A673 (cell line): Measurements from ENCODE around the gene BRCA2. TPM values are rescaled to one million over a fixed set of nuclear protein-coding genes. Genes with fewer than 3 reads are reported as not detected.

Source experiments
- BruUV-seq: library from RNA; stranded (reverse); fragments of 400-500 nt; replicated peaks from 2 replicates; lab custom pipeline; 2021; lab: Mats Ljungman, UMichigan
- CTCF ChIA-PET: fragments of 300-600 bp; sonication (Branson Sonifier 250); formaldehyde crosslinking; loops from one replicate; lab custom pipeline; 2022; ENCODE audit warnings: antibody characterized with exemption; lab: Charles Lee
- POLR2A ChIA-PET: fragments of 300-600 bp; sonication (Branson Sonifier 250); formaldehyde crosslinking; loops from one replicate; lab custom pipeline; 2022; ENCODE audit warnings: antibody characterized with exemption; ENCODE audit not compliant: low non-redundant PET; lab: Charles Lee
- DNase-seq: peaks from one replicate; pipeline ENCODE4 v3.0.0-alpha.2; 2015; ENCODE audit warnings: low spot score
- H3K27ac ChIP-seq: fragments of 200-600 bp; sonication (generic); 2 replicates; pipeline ENCODE4 v1.5.1; 2016; ENCODE audit warnings: mixed run types, low read depth, mild to moderate bottlenecking, mixed read lengths, antibody characterized with exemption, low read length; ENCODE audit not compliant: poor library complexity, severe bottlenecking
- H3K27me3 ChIP-seq: fragments of 200-600 bp; sonication (generic); replicated peaks from 2 replicates; pipeline ENCODE4 v1.6.1; 2017; ENCODE audit warnings: mixed run types, low read depth, mild to moderate bottlenecking, mixed read lengths, antibody characterized with exemption, low read length; ENCODE audit not compliant: insufficient read depth, poor library complexity
- H3K36me3 ChIP-seq: fragments of 200-600 bp; sonication (generic); 2 replicates; pipeline ENCODE4 v1.6.1; 2016; ENCODE audit warnings: mixed run types, mild to moderate bottlenecking, mixed read lengths, antibody characterized with exemption, low read length; ENCODE audit not compliant: insufficient read depth, poor library complexity, severe bottlenecking
- H3K4me1 ChIP-seq: fragments of 200-600 bp; sonication (generic); 2 replicates; pipeline ENCODE4 v1.6.1; 2017; ENCODE audit warnings: mixed run types, mild to moderate bottlenecking, mixed read lengths, antibody characterized with exemption, low read length; ENCODE audit not compliant: insufficient read depth, poor library complexity, severe bottlenecking
- H3K4me3 ChIP-seq: fragments of 200-600 bp; sonication (generic); 2 replicates; pipeline ENCODE4 v1.5.1; 2016; ENCODE audit warnings: low read depth, mixed run types, mild to moderate bottlenecking, mixed read lengths, low read length; ENCODE audit not compliant: poor library complexity, severe bottlenecking
- H3K9me3 ChIP-seq: fragments of 200-600 bp; sonication (generic); 2 replicates; pipeline ENCODE4 v1.6.1; 2016; ENCODE audit warnings: mixed run types, low read depth, mild to moderate bottlenecking, mixed read lengths, antibody characterized with exemption, low read length; ENCODE audit not compliant: poor library complexity, severe bottlenecking
- CTCF ChIP-seq: fragments of 300-800, 200-600 bp; sonication (generic); conservative IDR thresholded peaks from 2 replicates; pipeline ENCODE4 v1.5.1; 2017; ENCODE audit warnings: low read depth, mild to moderate bottlenecking, antibody characterized with exemption, low read length, moderate library complexity, mixed read lengths
- EZH2 ChIP-seq: fragments of 200-600 bp; sonication (generic); IDR thresholded peaks from 2 replicates; pipeline ENCODE4 v1.6.1; 2017; ENCODE audit warnings: borderline replicate concordance, low read depth, mild to moderate bottlenecking, mixed read lengths, antibody characterized with exemption, low read length; ENCODE audit not compliant: poor library complexity, severe bottlenecking
- intact Hi-C: fragments of 100-400 bp; cut with micrococcal nuclease; formaldehyde crosslinking; loops from one replicate; pipeline ENCODE4 v1.10.0; 2022; ENCODE audit not compliant: unreplicated experiment
- total RNA-seq: library from RNA; stranded (reverse); gene quantifications from 2 replicates; pipeline ENCODE4 v1.2.3, GENCODE V29; 2021

The BRCA2 gene
- total RNA-seq, 1 experiment from 2014 or later, result 35.9 TPM

GRCh38 chr13:32311188-32311897, 4.0 kb upstream of the BRCA2 start:
- CTCF ChIA-PET, result no interaction called here
- H3K4me3 ChIP-seq, result no peak overlapping the region
- no peaks in the 10 kb centered on the region for H3K27me3 ChIP-seq
- no peaks in the 10 kb centered on the region for H3K9me3 ChIP-seq
- intact Hi-C loops, result loop anchor here (2.0 to 5.0 kb wide), 2 partner anchors 65 to 294 kb away; no protein-coding TSS in a partner anchor
- peaks cover 1% of the 10 kb centered on the region for H3K4me1 ChIP-seq
- TF ChIP-seq EZH2 (no peak), CTCF (no peak)
- DNase-seq, result no peak
- POLR2A ChIA-PET, result no interaction called here
- H3K36me3 ChIP-seq, result no peaks in the 10 kb centered on the region
- H3K27ac ChIP-seq, result no peak overlapping the region
- BruUV-seq, result no TSS peak

- Histone ChIP-seq H3K36me3 (peaks cover 16% of the 10 kb centered on the region), H3K27me3 (no peaks in the 10 kb centered on the region), H3K27ac (peak overlapping the region; percentile 97), H3K9me3 (no peaks in the 10 kb centered on the region), H3K4me3 (peak overlapping the region; percentile 66), H3K4me1 (peaks cover 7% of the 10 kb centered on the region)
- intact Hi-C loops, result loop anchor here (5.0 kb wide), 1 partner anchor 297 kb away; no protein-coding TSS in a partner anchor
- POLR2A ChIA-PET, result interaction anchor here (0.5 to 0.6 kb wide), 2 partner anchors 261 to 387 kb away, joined by 3 read pairs; no protein-coding TSS in a partner anchor
- BruUV-seq, result TSS peak; percentile 84
- TF ChIP-seq CTCF, result no peak
- no peak for TF ChIP-seq EZH2
- CTCF ChIA-PET, result no interaction called here
- peak; percentile 73 for DNase-seq
These were observed 754 bp upstream of the BRCA2 start for GRCh38 chr13:32314271-32315237.

GRCh38 chr13:32316028-32316339, 676 bp downstream of the BRCA2 start:
- H3K9me3 ChIP-seq, result no peaks in the 10 kb centered on the region
- ChIA-PET POLR2A (interaction anchor here (0.7 kb wide), 1 partner anchor 23 kb away, joined by 5 read pairs; no protein-coding TSS in a partner anchor), CTCF (no interaction called here)
- BruUV-seq, result no TSS peak
- peaks cover 30% of the 10 kb centered on the region for H3K36me3 ChIP-seq
- H3K4me3 ChIP-seq, result peak overlapping the region; percentile 66
- no peak for DNase-seq
- H3K27me3 ChIP-seq, result no peaks in the 10 kb centered on the region
- TF ChIP-seq EZH2, result no peak
- no peak for TF ChIP-seq CTCF
- peaks cover 7% of the 10 kb centered on the region for H3K4me1 ChIP-seq
- intact Hi-C loops, result no loop called here
- H3K27ac ChIP-seq, result peak overlapping the region; percentile 97
